Activated CD4-positive, alpha-beta T cell treated with anti-CD3 and anti-CD28 coated beads for 24 hours (primary cell): ENCODE data around the gene CLDN19.

Experiments used
- DNase-seq, 2 donors: peaks; one replicate each; pipeline ENCODE4 v3.0.0-alpha.2; 2020; ENCODE audit warnings: low read depth in 2 of 2

The CLDN19 gene

DNA sequence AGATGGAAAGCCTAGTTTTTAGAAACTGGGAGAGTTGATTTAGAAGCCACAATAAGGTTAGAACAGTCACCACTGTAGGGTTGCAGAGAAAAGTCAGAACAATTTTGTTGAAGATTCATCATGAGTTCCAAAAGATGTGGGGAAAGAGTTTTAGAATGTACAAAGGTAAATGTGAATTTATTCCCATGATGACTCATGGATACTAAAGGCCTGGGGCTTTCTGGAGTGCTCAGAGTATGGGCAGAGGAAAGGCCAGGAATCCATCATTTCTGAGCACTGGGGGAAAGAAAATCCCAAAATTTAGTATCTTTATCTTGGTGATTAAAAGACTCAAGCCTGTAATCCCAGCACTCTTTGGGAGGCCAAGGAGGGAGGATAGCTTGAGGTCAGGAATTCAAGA is 40.0 kb downstream of the CLDN19 start:
- DNase-seq = no peak

DNA sequence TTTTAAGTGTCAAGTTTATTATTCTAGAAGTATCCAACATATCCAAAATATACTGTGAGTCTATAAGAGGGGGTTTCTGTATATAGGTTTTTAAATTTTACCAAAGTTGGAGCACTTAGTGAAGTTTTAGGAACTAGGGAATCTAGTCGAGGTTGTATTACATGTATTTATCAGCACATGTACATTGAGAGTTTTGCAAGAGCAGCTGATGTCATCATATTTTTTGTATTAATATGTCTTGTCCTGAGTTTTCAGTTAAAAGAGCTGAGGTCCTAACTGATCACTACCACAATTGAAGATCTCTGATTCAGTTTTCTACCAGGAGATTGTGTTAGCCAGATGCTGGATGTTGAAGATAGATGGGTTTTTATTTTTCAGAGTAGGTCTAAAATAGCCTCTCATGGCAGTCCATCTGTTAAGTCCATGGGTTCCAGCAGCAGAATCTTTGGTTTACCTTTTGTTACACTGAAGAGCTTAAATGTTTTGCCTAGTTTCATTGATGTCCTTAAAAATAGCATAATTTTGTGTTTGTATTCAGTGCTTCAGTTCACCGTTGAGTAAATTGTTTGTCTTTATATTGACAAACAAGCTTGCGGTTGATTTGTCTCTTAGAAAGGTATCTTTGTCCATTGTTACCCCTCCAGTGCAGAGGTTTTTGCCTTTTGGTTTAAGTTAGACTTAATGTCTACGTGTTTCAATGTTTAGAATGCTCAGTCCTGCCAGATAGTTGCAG is 41.8 kb downstream of the CLDN19 start:
- no peak for DNase-seq

DNA sequence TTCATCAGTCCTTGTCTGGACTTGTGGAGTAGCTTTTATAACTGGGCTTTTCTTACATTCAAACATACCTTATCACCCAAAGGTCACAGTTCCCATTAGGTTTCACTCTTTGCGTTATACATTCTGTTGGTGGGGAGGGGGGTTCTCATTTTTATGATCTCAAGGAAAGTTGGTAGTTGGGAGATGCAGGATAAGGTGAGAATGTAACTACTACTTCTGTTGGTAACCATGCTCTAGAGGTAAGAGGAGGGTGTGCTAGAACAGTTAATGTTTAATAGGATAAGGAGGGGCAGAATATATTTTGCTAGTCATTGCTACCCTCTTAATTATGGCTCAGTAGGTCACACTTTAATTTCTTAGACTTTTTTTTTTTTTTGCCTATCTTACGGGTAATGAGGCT is 47.1 kb downstream of the CLDN19 start:
- no peak for DNase-seq

DNA sequence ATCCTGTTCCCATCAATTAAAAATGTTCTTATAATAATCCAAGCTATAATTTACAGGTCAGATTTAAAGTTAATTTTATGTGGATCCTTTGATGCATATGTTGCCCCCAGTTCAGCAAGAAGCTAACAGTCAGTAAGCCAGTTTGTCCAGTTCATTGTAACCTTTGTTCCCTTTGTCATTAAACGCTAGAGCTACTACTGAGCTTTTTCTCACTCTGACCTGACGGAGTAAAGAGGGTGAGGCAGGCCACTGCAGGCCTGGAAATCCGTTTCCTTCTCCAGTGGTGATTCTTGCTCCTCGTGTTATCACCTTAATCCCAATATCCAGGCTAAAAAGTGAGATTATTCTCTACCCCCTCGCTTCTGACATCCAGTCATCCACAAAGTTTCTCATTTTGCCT is 47.6 kb downstream of the CLDN19 start:
- DNase-seq = no peak

DNA sequence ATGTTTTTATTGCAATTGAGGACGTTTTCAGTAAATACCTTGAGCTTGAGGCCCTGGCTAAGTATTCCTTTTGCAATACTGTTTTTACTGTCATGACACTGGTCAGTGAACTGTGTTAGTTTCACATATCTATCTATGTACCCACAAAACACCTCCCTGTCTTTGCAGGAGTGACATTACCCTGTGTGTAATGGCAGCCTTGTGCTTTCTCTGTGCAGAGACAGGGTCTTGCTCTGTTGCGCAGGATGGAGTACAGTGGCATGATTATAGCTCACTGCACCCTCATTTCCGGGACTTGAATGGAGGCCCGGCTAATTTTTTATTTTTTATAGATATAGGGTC is 48.9 kb downstream of the CLDN19 start:
- DNase-seq = no peak

DNA sequence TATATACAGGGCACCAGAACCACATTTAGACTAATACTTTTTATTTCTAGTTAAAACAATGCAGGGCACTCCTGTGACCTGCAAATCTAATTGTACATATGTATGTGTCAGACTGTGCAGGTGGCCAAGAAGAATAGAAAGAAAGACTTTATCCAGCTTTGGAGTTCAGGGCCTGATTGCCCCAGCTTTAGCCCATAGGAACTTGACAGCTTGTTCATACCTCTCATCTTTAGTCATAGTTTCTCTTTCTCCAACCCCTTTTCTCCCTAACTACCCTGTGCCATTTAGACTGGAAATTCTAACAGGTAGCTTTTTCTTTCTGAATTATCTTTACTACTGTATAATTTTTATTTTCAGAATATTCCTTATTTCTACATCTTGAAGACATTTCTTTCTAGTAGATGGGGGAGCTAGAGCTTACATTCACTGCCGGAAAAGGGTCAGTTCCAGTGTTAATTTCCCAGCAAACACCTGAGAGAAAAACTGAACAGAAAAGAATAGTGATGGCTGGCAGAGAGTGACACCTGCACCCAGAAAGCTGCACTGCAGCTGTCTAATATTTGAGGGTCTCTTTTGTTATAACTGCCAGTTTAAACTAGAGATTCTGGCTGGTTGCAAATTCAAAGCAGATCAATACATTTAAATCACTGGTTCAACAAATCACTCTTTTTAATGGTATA is 49.4 kb downstream of the CLDN19 start:
- DNase-seq = no peak

DNA sequence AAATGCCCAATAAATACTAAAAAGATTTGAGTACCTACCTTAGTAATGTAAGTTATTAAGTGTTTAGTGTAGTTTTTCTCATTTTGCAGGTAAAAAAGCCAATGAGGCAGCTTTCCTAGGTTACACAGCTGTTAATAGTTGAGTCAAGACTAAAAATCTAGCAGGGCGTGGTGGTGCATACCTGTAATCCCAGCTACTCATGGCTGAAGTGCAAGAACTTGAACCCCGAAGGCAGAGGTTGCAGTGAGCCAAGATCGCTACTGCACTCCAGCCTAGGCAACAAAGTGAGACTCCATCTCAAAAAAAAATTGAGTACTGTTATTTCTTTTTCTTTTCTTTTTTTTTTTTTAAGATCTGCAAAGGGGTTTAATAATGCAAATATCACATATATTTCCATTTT is 50.1 kb downstream of the CLDN19 start:
- no peak for DNase-seq

DNA sequence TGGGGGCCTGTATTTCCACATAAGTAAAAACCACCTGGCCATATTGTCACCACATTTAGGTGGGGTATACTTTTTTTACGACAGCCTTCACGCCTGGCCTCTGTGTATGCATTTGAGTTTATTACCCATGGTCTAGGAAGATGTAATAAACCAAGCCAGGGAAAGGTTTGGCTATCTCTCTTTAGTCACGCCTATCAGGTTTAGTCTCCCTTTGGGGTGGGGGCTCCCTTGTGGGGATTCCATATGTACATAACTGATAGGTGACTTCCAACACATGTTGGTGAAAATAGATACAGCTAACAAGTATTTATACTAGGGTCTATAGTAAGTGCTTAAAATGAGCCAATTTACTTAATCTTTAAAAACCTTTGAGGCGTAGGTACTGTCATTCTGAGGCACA is 53.6 kb downstream of the CLDN19 start:
- DNase-seq = no peak

DNA sequence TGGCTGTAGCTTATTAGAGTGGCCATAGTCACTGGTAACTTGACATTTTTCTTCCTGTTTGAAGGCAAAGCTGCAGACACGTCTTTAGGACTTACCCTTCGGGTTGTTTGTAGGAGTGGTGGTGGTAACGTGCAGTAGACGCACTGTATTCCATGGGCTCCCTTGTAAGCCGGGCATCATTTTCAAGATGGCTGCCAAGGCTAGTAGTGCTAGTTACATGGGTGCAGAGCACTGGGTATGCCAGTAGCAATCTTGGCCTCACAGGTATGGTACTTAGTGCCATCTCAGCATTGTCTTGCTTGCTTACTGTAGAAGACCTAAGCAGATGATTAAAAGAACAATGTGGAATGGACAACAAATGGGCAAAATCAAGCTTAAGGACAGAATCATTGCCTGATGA is 55.9 kb downstream of the CLDN19 start:
- no peak for DNase-seq
